Activated CD4-positive, alpha-beta T cell treated with anti-CD3 and anti-CD28 coated beads, Interleukin-2, Interleukin-4, amounts not matched to agents 100 ng/mL and 50 ng/mL, durations not matched to agents 16 hours and 8 hours (primary cell): ENCODE measurements around the gene SLCO3A1.
"Not testable (repeated sequence)": the region's sequence is repeated elsewhere in the genome, so short reads cannot be mapped to it uniquely, and the experiment has no call there.

Experiments used
- DNase-seq: peaks from one replicate; pipeline ENCODE4 v3.0.0-alpha.2; 2020; ENCODE audit warnings: low spot score

Gene SLCO3A1

GRCh38 chr15:92035551-92035950 is 182.0 kb downstream of the SLCO3A1 start:
- no peak for DNase-seq

GRCh38 chr15:92035961-92036360 is 182.5 kb downstream of the SLCO3A1 start:
- DNase-seq = no peak

GRCh38 chr15:92037491-92037890 is 184.0 kb downstream of the SLCO3A1 start:
- no peak for DNase-seq

- DNase-seq = no peak
Measured at GRCh38 chr15:92040350-92040749, 186.8 kb downstream of the SLCO3A1 start.

- no peak for DNase-seq
Measured at GRCh38 chr15:92041371-92041770, 187.9 kb downstream of the SLCO3A1 start.

- DNase-seq = no peak
Measured at GRCh38 chr15:92043283-92043682, 189.8 kb downstream of the SLCO3A1 start.

- DNase-seq = no peak
Measured at GRCh38 chr15:92044203-92044909, 190.8 kb downstream of the SLCO3A1 start.

- DNase-seq = no peak
Measured at GRCh38 chr15:92047900-92048299, 194.4 kb downstream of the SLCO3A1 start.

GRCh38 chr15:92048739-92049138 is 195.2 kb downstream of the SLCO3A1 start:
- no peak for DNase-seq

- no peak for DNase-seq
Measured at GRCh38 chr15:92049290-92049989, 195.9 kb downstream of the SLCO3A1 start.

- DNase-seq = no peak
Measured at GRCh38 chr15:92050220-92050898, 196.9 kb downstream of the SLCO3A1 start.

- DNase-seq = no peak
Measured at GRCh38 chr15:92051716-92052115, 198.2 kb downstream of the SLCO3A1 start.

GRCh38 chr15:92053753-92054316 is 200.3 kb downstream of the SLCO3A1 start:
- DNase-seq = no peak

- no peak for DNase-seq
Measured at GRCh38 chr15:92056875-92057274, 203.4 kb downstream of the SLCO3A1 start.

GRCh38 chr15:92059036-92059970 is 205.8 kb downstream of the SLCO3A1 start:
- DNase-seq = no peak

GRCh38 chr15:92059971-92060311 is 206.4 kb downstream of the SLCO3A1 start:
- not testable (repeated sequence) for DNase-seq

- no peak for DNase-seq
Measured at GRCh38 chr15:92061511-92062195, 208.1 kb downstream of the SLCO3A1 start.

- no peak for DNase-seq
Measured at GRCh38 chr15:92062505-92062904, 209.0 kb downstream of the SLCO3A1 start.

GRCh38 chr15:92068121-92068520 is 214.6 kb downstream of the SLCO3A1 start:
- no peak for DNase-seq

GRCh38 chr15:92069308-92070250 is 216.1 kb downstream of the SLCO3A1 start:
- DNase-seq = peak; percentile 48
